ENCODE measurements around the gene KCNG2.

The KCNG2 gene

DNA sequence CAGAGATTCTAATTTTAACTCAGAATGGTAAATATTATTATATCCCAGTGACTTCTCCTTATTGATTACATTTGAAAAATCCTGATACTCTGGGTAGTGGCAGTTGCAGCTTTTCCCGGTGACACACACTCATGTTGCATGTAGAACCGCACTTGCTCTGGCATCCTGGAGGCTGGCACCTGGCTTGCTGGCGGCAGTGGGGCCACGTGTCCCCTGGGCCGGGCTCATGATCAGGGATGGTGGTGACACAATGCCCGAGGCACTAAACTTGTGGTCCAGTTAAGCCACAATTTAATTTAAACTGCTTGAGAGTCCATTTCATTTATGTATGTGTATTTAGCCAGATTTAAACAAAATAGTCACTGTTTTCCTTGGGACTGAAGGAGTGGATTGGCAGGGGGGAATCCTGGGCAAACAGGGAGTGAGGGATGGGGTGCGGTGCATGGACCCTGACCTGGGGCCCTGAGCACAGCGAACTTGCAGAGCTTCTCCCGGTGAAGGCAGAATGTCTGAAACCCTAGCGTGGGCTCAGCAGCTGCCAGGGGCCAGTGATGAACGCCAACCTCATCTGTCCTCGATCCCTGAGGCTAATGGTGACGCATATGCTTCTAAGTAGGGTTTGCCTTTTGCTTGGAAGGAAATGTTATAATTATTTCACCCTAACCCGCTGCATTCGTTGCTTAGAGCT, 50.0 kb downstream of the KCNG2 start:
- DNase-seq (ENCODE audit: extremely low read depth, low read depth) = no peak
- no peak overlapping the region for H3K4me3 ChIP-seq (replicated peaks; ENCODE audit: low read depth, low read length)
- TF ChIP-seq, protein P1, sequence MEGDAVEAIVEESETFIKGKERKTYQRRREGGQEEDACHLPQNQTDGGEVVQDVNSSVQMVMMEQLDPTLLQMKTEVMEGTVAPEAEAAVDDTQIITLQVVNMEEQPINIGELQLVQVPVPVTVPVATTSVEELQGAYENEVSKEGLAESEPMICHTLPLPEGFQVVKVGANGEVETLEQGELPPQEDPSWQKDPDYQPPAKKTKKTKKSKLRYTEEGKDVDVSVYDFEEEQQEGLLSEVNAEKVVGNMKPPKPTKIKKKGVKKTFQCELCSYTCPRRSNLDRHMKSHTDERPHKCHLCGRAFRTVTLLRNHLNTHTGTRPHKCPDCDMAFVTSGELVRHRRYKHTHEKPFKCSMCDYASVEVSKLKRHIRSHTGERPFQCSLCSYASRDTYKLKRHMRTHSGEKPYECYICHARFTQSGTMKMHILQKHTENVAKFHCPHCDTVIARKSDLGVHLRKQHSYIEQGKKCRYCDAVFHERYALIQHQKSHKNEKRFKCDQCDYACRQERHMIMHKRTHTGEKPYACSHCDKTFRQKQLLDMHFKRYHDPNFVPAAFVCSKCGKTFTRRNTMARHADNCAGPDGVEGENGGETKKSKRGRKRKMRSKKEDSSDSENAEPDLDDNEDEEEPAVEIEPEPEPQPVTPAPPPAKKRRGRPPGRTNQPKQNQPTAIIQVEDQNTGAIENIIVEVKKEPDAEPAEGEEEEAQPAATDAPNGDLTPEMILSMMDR (IDR thresholded peaks at IDR 0.05; ENCODE audit: low read depth, low read length, missing control alignments) = no peak

DNA sequence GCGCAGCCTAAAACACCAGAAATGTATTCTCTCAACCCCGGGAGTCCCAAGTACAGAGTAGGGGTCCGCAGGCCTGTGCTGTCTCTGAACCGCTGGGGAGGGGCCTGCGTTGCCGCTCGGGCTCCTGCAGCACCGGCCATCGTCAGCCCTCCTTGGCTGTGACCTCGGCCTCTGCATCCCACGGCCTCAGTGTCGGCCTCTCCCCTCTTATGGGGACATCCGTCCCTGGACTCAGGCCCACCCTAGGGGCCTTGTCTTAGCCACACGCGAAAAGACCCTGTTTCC, 50.5 kb downstream of the KCNG2 start:
- no peak for DNase-seq (ENCODE audit: extremely low read depth, low read depth)
- no peak overlapping the region for H3K4me3 ChIP-seq (replicated peaks; ENCODE audit: low read depth, low read length)
- TF ChIP-seq, protein P1 (IDR thresholded peaks at IDR 0.05; ENCODE audit: low read depth, low read length, missing control alignments) = no peak

DNA sequence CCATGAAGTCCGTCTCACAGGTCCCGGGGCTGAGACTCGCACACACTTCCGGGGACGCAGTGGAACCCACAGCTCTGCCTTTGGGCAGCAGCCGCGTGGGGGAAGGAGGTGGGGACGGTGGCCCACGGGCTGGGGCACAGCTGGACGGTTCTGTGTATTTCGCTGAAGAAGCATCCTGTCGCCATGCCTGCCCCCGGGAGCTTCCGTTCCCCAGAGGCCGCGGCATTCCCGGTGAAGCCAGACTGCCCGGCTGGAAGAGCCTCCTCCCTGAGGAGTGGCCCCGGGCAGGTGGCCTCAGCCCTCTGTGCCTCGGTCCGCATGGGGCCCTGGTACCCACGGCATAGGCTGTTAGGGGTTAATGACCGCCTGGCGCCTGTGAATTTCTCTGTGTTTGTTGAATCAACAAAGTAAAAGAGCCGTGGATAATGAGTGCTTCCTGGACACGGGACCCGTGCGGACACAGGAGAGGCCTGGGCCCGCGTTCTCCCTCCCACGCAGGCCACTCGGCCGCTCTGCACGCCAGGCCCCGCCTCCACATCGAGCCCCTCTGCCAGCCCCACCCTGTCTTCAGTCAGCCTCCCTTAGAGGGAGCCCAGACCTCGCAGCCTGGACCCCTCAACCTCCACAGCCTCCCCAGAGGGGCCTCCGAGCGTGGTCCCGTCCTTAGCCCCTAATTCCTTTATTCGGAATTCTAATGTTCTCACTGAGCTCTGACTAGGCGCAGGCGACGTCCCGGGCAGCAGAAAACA, 51.0 kb downstream of the KCNG2 start:
- no peak for DNase-seq (ENCODE audit: extremely low read depth, low read depth)
- no peak overlapping the region for H3K4me3 ChIP-seq (replicated peaks; ENCODE audit: low read depth, low read length)
- TF ChIP-seq, protein P1 (IDR thresholded peaks at IDR 0.05; ENCODE audit: low read depth, low read length, missing control alignments) = no peak

DNA sequence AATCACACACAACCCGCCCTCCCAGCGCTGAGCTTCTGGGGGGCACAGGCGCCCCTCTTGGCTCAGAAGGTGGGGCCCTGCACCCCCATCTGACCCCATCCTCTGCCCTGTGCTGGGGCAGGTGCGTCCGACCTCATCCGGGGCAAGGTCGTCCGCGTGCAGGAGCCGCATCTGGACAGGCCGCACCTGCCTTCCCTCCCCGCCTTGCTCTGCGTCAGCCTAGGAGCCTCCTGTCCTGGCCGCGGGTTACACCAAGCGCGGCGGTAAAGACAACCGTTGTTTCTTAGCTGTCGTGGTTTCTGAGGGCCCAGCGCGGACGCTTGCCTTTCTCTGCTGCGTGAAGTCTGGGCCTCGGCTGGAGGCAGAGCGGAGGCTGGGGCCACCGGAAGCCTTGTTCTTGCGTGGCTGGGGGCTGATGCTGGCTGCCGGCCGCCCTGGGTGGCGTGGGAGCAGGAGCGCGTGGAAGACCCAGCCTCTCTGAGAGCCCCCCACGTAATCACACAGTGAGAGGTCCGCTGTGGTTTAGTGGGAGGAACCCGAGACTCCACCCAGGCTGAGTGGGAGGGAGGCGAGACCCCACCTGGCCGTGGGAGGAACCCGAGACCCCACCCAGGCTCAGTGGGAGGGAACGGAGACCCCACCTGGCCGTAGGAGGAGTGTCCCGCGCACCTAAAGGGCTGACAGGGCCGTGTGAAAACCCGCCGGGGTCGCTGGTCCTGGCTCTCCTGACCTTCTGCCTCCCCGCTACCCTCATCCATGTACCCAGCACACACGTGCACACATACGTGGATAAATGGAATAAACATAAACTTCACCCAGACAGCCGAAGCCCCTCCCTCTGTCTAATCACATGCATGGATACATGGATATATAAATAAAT, 51.8 kb downstream of the KCNG2 start:
- no peak overlapping the region for H3K4me3 ChIP-seq (replicated peaks; ENCODE audit: low read depth, low read length)
- DNase-seq (ENCODE audit: extremely low read depth, low read depth) = no peak
- TF ChIP-seq, protein P1 (IDR thresholded peaks at IDR 0.05; ENCODE audit: low read depth, low read length, missing control alignments) = no peak

DNA sequence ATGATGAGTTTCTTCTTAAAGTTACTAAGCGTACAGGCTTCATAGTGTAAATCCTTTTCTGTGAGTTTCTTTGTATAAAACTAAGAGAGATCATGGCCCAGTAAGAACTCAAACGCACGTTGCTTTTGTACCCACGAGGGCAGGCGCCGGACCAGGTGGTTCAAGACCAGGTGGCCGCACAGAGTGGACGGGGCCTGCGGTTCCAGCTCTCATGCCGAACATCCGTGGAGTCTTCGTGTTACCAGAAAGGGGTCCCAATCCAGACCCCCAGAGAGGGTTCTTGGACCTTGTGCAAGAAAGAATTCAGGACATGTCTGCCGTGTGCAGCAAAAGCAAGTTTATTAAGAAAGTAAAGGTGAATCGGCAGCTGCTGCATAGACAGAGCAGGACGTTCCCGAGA, 53.0 kb downstream of the KCNG2 start:
- no peak overlapping the region for H3K4me3 ChIP-seq (replicated peaks; ENCODE audit: low read depth, low read length)
- no peak for DNase-seq (ENCODE audit: extremely low read depth, low read depth)
- TF ChIP-seq, protein P1 (IDR thresholded peaks at IDR 0.05; ENCODE audit: low read depth, low read length, missing control alignments) = no peak

DNA sequence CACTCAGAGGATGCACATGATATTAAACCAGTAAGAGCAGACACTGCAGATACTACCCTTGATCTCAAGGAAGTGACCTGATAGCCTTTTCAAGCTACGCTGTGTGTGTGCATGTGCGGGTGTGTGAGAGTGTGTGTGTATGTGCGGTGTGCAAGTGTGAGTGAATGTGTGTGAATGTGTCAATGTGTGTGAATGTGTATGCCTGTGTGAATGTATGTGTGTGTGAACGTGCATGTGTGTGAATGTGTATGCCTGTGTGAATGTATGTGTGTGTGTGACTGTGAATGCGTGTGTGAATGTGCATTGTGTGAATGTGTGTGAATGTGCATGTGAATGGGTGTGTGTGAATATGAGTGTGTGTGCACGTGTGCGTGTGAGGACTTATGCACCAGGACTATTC, 53.8 kb downstream of the KCNG2 start:
- H3K4me3 ChIP-seq (replicated peaks; ENCODE audit: low read depth, low read length) = no peak overlapping the region
- DNase-seq (ENCODE audit: extremely low read depth, low read depth) = no peak
- TF ChIP-seq, protein P1 (IDR thresholded peaks at IDR 0.05; ENCODE audit: low read depth, low read length, missing control alignments) = no peak

Measured in HFF-Myc (cell line).